GM23248 (cell line): Measurements from ENCODE around the gene CTNNA3. TPM values are rescaled to one million over a fixed set of nuclear protein-coding genes. Genes with fewer than 3 reads are reported as not detected.

Source experiments
- DNase-seq: peaks from one replicate; pipeline ENCODE4 v3.0.0-alpha.2; 2015
- H2AFZ ChIP-seq: fragments of 200-600 bp; sonication (generic); 2 replicates; pipeline ENCODE4 v1.6.1; 2016; ENCODE audit warnings: antibody characterized with exemption
- H3F3A ChIP-seq: fragments of 200-600 bp; sonication (generic); 2 replicates; pipeline ENCODE4 v1.6.1; 2016; ENCODE audit warnings: mild to moderate bottlenecking, antibody characterized with exemption, mixed run types; ENCODE audit not compliant: insufficient read depth
- H3K27ac ChIP-seq: fragments of 200-600 bp; sonication (generic); 2 replicates; pipeline ENCODE4 v1.5.1; 2016; ENCODE audit warnings: mild to moderate bottlenecking
- H3K27me3 ChIP-seq: fragments of 200-600 bp; sonication (generic); replicated peaks from 2 replicates; pipeline ENCODE4 v1.6.1; 2016; ENCODE audit warnings: mild to moderate bottlenecking; ENCODE audit not compliant: insufficient read depth
- H3K36me3 ChIP-seq: fragments of 200-600 bp; sonication (generic); 2 replicates; pipeline ENCODE4 v1.6.1; 2016; ENCODE audit warnings: low read depth, mild to moderate bottlenecking
- H3K4me1 ChIP-seq: fragments of 200-600 bp; sonication (generic); 2 replicates; pipeline ENCODE4 v1.6.1; 2016; ENCODE audit warnings: mild to moderate bottlenecking; ENCODE audit not compliant: insufficient read depth
- H3K4me2 ChIP-seq: fragments of 200-600 bp; sonication (generic); one replicate; pipeline ENCODE4 v1.6.1; 2016; ENCODE audit warnings: mild to moderate bottlenecking; ENCODE audit not compliant: unreplicated experiment
- H3K4me3 ChIP-seq: fragments of 200-600 bp; sonication (generic); 2 replicates; pipeline ENCODE4 v1.5.1; 2016; ENCODE audit warnings: mild to moderate bottlenecking
- H3K79me2 ChIP-seq: fragments of 200-600 bp; sonication (generic); 2 replicates; pipeline ENCODE4 v1.6.1; 2016; ENCODE audit warnings: mild to moderate bottlenecking; ENCODE audit not compliant: insufficient read depth
- H3K9ac ChIP-seq: fragments of 200-600 bp; sonication (generic); 2 replicates; pipeline ENCODE4 v1.6.1; 2016; ENCODE audit warnings: mild to moderate bottlenecking
- H3K9me2 ChIP-seq: fragments of 200-600 bp; sonication (generic); 2 replicates; pipeline ENCODE4 v1.6.1; 2016; ENCODE audit warnings: mixed run types, mild to moderate bottlenecking, moderate library complexity; ENCODE audit not compliant: insufficient read depth
- H3K9me3 ChIP-seq: fragments of 200-600 bp; sonication (generic); one replicate; pipeline ENCODE4 v1.6.1; 2017; ENCODE audit warnings: low read depth
- H4K20me1 ChIP-seq: fragments of 200-600 bp; sonication (generic); 2 replicates; pipeline ENCODE4 v1.6.0; 2016; ENCODE audit not compliant: insufficient read depth
- EZH2 ChIP-seq: fragments of 200-600 bp; sonication (generic); IDR thresholded peaks from 2 replicates; pipeline ENCODE4 v1.6.1; 2018; ENCODE audit warnings: antibody characterized with exemption, mild to moderate bottlenecking; ENCODE audit not compliant: insufficient read depth, poor library complexity, severe bottlenecking
- EZH2phosphoT487 ChIP-seq: fragments of 200-600 bp; sonication (generic); IDR thresholded peaks from 2 replicates; pipeline ENCODE4 v1.6.1; 2018; ENCODE audit warnings: antibody characterized with exemption, moderate library complexity, mild to moderate bottlenecking, low read depth; ENCODE audit not compliant: insufficient read depth
- WGBS, 2 experiments: methylation state at CpG; one replicate each; pipeline ENCODE4 v1.1.6; 2015 to 2017; ENCODE audit warnings: low lambda C conversion rate in 2 of 2, low coverage in 1 of 2; ENCODE audit errors: missing lambda C conversion rate in 2 of 2; 5-methylcytosine and 5-hydroxymethylcytosine counted together
- in situ Hi-C: fragments of 300-500 bp; cut with MboI; formaldehyde crosslinking; loops from 2 replicates; pipeline ENCODE4 v1.15.0; 2020
- polyA plus RNA-seq: library from polyadenylated mRNA; unstranded; fragments of >200 nt; fragmentation: Nextera tagmentation; extraction: Ambion mirVana; gene quantifications from 2 replicates; pipeline ENCODE4 v1.2.1, GENCODE V29; 2016
- total RNA-seq: library from RNA; depleted of rRNA; stranded (reverse); fragments of >200 nt; shearing (Covaris generic); gene quantifications from 2 replicates; pipeline ENCODE4 v1.2.3, GENCODE V29; 2014

The CTNNA3 gene
- total and polyA plus RNA-seq, 2 experiments from 2014 or later, result not detected

DNA sequence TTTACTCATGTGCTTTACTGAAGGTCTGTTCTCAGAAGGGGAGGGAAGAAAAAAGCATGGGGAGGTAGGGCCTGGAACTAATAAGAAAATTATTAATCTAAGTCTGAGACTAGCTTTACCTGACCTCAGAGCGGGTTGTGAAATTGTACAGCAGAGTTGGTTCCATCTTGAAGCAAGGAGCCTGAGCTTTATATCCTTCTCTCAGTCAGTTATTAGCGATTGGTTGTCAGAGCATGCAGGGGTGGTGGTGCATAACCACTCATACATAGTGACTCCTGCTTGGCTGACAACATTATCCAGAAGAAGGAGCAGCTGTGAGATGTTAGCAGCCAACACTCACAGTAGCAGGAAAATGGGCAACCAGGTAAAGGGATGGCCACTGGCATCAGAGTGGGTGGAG, 1746.5 kb downstream of the CTNNA3 start:
- H3K27ac ChIP-seq, result no peak overlapping the region
- H3K79me2 ChIP-seq, result no peaks in the 10 kb centered on the region
- H3K9me2 ChIP-seq, result no peaks in the 10 kb centered on the region
- no peak overlapping the region for H3K9ac ChIP-seq
- H3K4me1 ChIP-seq, result no peaks in the 10 kb centered on the region
- WGBS, 2 experiments, result 6 to 22% methylated on average over 2 of the region's 2 CpGs
- H3K27me3 ChIP-seq, result no peaks in the 10 kb centered on the region
- no peak overlapping the region for H3K4me3 ChIP-seq
- DNase-seq, result no peak
- no peak overlapping the region for H2AFZ ChIP-seq
- no peaks in the 10 kb centered on the region for H3K36me3 ChIP-seq
- TF ChIP-seq EZH2phosphoT487, result no peak
- TF ChIP-seq EZH2, result no peak
- H3K4me2 ChIP-seq, result no peak overlapping the region
- in situ Hi-C loops, result no loop called here
- no peaks in the 10 kb centered on the region for H3K9me3 ChIP-seq
- no peaks in the 10 kb centered on the region for H3F3A ChIP-seq
- H4K20me1 ChIP-seq, result no peaks in the 10 kb centered on the region

DNA sequence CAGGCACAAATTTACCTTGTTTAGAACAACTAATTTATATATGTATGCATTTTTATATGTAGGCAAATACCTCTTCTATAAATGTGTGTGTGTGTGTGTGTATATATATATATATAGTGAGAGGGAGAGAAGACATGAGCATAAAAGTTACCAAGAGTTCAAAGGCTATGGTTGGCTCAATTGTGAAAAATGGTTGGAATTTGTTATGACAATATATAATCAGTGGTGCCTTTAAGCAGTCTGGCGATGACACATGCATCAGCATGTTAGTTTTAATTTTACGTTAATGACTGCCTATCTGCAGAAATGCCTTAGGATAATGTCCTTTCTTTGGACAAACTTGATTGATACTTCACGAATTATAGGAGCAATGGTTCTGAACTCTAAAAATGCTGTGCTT, 1750.9 kb downstream of the CTNNA3 start:
- no peak overlapping the region for H3K4me2 ChIP-seq
- 24 to 36% methylated on average over 3 of the region's 3 CpGs for WGBS, 2 experiments

DNA sequence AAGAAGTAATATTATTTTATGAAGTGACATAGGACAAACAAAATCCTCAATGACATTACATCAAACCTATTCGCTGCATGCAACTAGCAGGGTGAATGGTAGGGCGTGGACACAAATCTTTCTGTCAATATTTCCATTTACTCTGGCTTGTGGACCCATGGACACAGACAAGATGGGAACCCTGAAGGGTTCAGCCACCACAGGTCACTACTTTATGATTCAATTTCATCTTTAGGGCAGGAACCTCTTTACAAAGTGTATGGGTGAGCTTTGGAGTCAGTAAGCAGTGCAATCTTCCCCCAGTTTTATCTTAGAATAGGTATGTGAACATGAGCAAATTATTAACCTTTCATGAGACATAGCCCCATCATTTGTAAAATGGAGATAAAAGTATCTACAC, 1752.5 kb downstream of the CTNNA3 start:
- no peak for DNase-seq
- Histone ChIP-seq H3K27ac (no peak overlapping the region), H4K20me1 (no peaks in the 10 kb centered on the region), H3K9ac (no peak overlapping the region), H3K4me2 (no peak overlapping the region), H3K36me3 (no peaks in the 10 kb centered on the region), H3K4me1 (no peaks in the 10 kb centered on the region), H3K9me2 (no peaks in the 10 kb centered on the region), H2AFZ (no peak overlapping the region), H3K27me3 (no peaks in the 10 kb centered on the region), H3K4me3 (no peak overlapping the region), H3F3A (no peaks in the 10 kb centered on the region), H3K79me2 (no peaks in the 10 kb centered on the region), H3K9me3 (no peaks in the 10 kb centered on the region)
- in situ Hi-C loops, result no loop called here
- no peak for TF ChIP-seq EZH2
- TF ChIP-seq EZH2phosphoT487, result no peak
- 20% methylated on average over 2 of the region's 2 CpGs for WGBS, 2 experiments

More for the DNA sequence above, 1750.9 kb downstream of the CTNNA3 start:
- Histone ChIP-seq H3F3A (no peaks in the 10 kb centered on the region), H3K9me3 (no peaks in the 10 kb centered on the region), H2AFZ (no peak overlapping the region), H3K36me3 (no peaks in the 10 kb centered on the region), H4K20me1 (no peaks in the 10 kb centered on the region), H3K79me2 (no peaks in the 10 kb centered on the region), H3K9me2 (no peaks in the 10 kb centered on the region), H3K4me3 (no peak overlapping the region), H3K27ac (no peak overlapping the region), H3K4me1 (no peaks in the 10 kb centered on the region), H3K9ac (no peak overlapping the region), H3K27me3 (no peaks in the 10 kb centered on the region)
- TF ChIP-seq EZH2 (no peak), EZH2phosphoT487 (no peak)
- no peak for DNase-seq
- in situ Hi-C loops, result no loop called here

GRCh38 chr10:65940816-65941662, 1755.0 kb downstream of the CTNNA3 start:
- no peaks in the 10 kb centered on the region for H3K4me1 ChIP-seq
- no peak overlapping the region for H3K4me3 ChIP-seq
- H3K9me2 ChIP-seq, result no peaks in the 10 kb centered on the region
- no peak overlapping the region for H2AFZ ChIP-seq
- in situ Hi-C loops, result no loop called here
- no peaks in the 10 kb centered on the region for H3K79me2 ChIP-seq
- WGBS, 2 experiments, result 0 to 1% methylated on average over 3 of the region's 3 CpGs
- no peaks in the 10 kb centered on the region for H3K27me3 ChIP-seq
- no peak for DNase-seq
- H3K36me3 ChIP-seq, result no peaks in the 10 kb centered on the region
- H4K20me1 ChIP-seq, result no peaks in the 10 kb centered on the region
- no peak overlapping the region for H3K27ac ChIP-seq
- no peak overlapping the region for H3K4me2 ChIP-seq
- TF ChIP-seq EZH2phosphoT487 (no peak), EZH2 (no peak)
- no peak overlapping the region for H3K9ac ChIP-seq
- H3F3A ChIP-seq, result no peaks in the 10 kb centered on the region
- H3K9me3 ChIP-seq, result no peaks in the 10 kb centered on the region
